ENCODE results near the gene NOTO.

DNA sequence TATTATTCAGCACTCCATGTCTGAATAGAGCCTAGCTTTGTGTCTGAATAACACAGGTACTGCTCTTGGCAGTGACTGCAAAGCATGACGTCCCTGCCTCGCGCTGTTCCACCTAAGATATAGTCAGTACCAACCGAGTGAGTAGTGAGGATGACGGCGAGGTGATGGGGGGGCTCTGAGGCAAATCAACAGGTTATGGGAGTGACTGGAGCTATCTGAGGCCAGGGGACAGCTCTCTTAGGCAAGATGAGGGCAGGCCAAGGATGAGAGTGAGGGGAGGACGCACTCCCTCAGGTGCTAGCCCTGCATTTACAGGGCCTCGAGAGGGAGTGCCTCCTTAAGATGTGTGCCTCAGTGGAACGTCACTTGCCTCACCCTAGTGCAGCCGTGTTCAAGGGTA is 28.1 kb upstream of the NOTO start:
- no peak for TF ChIP-seq EZH2 (IDR thresholded peaks at IDR 0.05; ENCODE audit: borderline replicate concordance)
- TF ChIP-seq, protein P1, sequence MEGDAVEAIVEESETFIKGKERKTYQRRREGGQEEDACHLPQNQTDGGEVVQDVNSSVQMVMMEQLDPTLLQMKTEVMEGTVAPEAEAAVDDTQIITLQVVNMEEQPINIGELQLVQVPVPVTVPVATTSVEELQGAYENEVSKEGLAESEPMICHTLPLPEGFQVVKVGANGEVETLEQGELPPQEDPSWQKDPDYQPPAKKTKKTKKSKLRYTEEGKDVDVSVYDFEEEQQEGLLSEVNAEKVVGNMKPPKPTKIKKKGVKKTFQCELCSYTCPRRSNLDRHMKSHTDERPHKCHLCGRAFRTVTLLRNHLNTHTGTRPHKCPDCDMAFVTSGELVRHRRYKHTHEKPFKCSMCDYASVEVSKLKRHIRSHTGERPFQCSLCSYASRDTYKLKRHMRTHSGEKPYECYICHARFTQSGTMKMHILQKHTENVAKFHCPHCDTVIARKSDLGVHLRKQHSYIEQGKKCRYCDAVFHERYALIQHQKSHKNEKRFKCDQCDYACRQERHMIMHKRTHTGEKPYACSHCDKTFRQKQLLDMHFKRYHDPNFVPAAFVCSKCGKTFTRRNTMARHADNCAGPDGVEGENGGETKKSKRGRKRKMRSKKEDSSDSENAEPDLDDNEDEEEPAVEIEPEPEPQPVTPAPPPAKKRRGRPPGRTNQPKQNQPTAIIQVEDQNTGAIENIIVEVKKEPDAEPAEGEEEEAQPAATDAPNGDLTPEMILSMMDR (IDR thresholded peaks at IDR 0.05; ENCODE audit: poor library complexity): no peak
- no peak for TF ChIP-seq EZH2phosphoT487 (IDR thresholded peaks at IDR 0.05; ENCODE audit: low read depth, severe bottlenecking, unreplicated experiment)

Measured in hepatocyte (in vitro differentiated cells).